Caco-2 (cell line): Measurements from ENCODE around the gene CFAP77. TPM values are rescaled to one million over a fixed set of nuclear protein-coding genes. Genes with fewer than 3 reads are reported as not detected.

Source experiments
- BruUV-seq: library from RNA; stranded (reverse); fragments of 400-500 nt; replicated peaks from 2 replicates; lab custom pipeline; 2021; lab: Mats Ljungman, UMichigan
- CTCF ChIA-PET: fragments of 300-600 bp; sonication (Branson Sonifier 250); formaldehyde crosslinking; loops from one replicate; lab custom pipeline; 2022; ENCODE audit warnings: antibody characterized with exemption; lab: Charles Lee
- POLR2A ChIA-PET: fragments of 300-600 bp; sonication (Branson Sonifier 250); formaldehyde crosslinking; loops from one replicate; lab custom pipeline; 2022; ENCODE audit warnings: antibody characterized with exemption; lab: Charles Lee
- DNase-seq, 2 experiments: peaks; one replicate each; pipeline versions ENCODE4 v3.0.0 to v3.0.0-alpha.2; 2020 to 2022
- H3K27me3 ChIP-seq: replicated peaks from 2 replicates; pipeline ENCODE4 v1.6.0; 2011; ENCODE audit warnings: low read length; ENCODE audit not compliant: control insufficient read depth, insufficient read depth
- H3K36me3 ChIP-seq: 2 replicates; pipeline ENCODE4 v1.5.1; 2011; ENCODE audit warnings: low read length; ENCODE audit not compliant: control insufficient read depth, insufficient read depth
- H3K4me1 ChIP-seq: fragments of 250-450 bp; sonication (Bioruptor Pico); 2 replicates; pipeline ENCODE4 v1.5.1; 2020; ENCODE audit warnings: mild to moderate bottlenecking
- H3K4me3 ChIP-seq: 2 replicates; pipeline ENCODE4 v1.5.1; 2011; ENCODE audit warnings: low read depth, mild to moderate bottlenecking, control low read depth, low read length
- H3K9me3 ChIP-seq: fragments of 250-450 bp; sonication (Bioruptor Pico); 2 replicates; pipeline ENCODE4 v1.5.1; 2020; ENCODE audit warnings: mild to moderate bottlenecking, moderate library complexity
- H3K27ac Mint-ChIP-seq: one replicate; pipeline ENCODE4 v1.8.0; 2022; ENCODE audit warnings: mixed read lengths; ENCODE audit not compliant: unreplicated experiment
- H3K27me3 Mint-ChIP-seq: one replicate; pipeline ENCODE4 v1.8.0; 2022; ENCODE audit warnings: mixed read lengths; ENCODE audit not compliant: insufficient read depth, unreplicated experiment
- H3K36me3 Mint-ChIP-seq: one replicate; pipeline ENCODE4 v1.8.0; 2022; ENCODE audit warnings: mild to moderate bottlenecking, mixed read lengths; ENCODE audit not compliant: insufficient read depth, unreplicated experiment
- H3K4me1 Mint-ChIP-seq: one replicate; pipeline ENCODE4 v1.8.0; 2022; ENCODE audit warnings: low read depth, mixed read lengths; ENCODE audit not compliant: unreplicated experiment
- H3K4me3 Mint-ChIP-seq: one replicate; pipeline ENCODE4 v1.8.0; 2022; ENCODE audit warnings: mild to moderate bottlenecking, moderate library complexity, mixed read lengths; ENCODE audit not compliant: unreplicated experiment
- H3K9me3 Mint-ChIP-seq: one replicate; pipeline ENCODE4 v1.8.0; 2022; ENCODE audit warnings: mixed read lengths; ENCODE audit not compliant: unreplicated experiment
- intact Hi-C: fragments of 100-400 bp; cut with micrococcal nuclease; formaldehyde crosslinking; loops from one replicate; pipeline ENCODE4 v1.10.0; 2022; ENCODE audit not compliant: unreplicated experiment
- total RNA-seq: library from RNA; stranded (reverse); gene quantifications from 2 replicates; pipeline ENCODE4 v1.2.3, GENCODE V29; 2022
- TF ChIP-seq, protein P1 (sequence below), 2 experiments: fragments of 200-600 bp in 1 of 2; IDR thresholded peaks; 1 replicate in 1 of 2; 2 replicates in 1 of 2; pipeline versions ENCODE4 v1.5.1 to v1.8.0; 2011 to 2022; ENCODE audit warnings: antibody characterized with exemption in 1 of 2, control low read depth in 1 of 2, inconsistent platforms in 1 of 2, low read depth in 1 of 2, low read length in 1 of 2, mild to moderate bottlenecking in 1 of 2, moderate library complexity in 1 of 2; ENCODE audit not compliant: insufficient read depth in 1 of 2, severe bottlenecking in 1 of 2, unreplicated experiment in 1 of 2

Gene CFAP77
- total RNA-seq, 1 experiment from 2014 or later, result not detected

- Histone ChIP-seq H3K4me1 (no peaks in the 10 kb centered on the region), H3K27me3 (no peaks in the 10 kb centered on the region), H3K36me3 (no peaks in the 10 kb centered on the region), H3K9me3 (no peaks in the 10 kb centered on the region; the same call in 1 of the 2 replicates), H3K4me3 (no peak overlapping the region)
- no peak for DNase-seq
- intact Hi-C loops, result no loop called here
- BruUV-seq, result no TSS peak
- CTCF ChIA-PET, result interaction anchor here (0.6 kb wide), 1 partner anchor 85 kb away, joined by 4 read pairs; no protein-coding TSS in a partner anchor
- peaks cover 13% of the 10 kb centered on the region for H3K27me3 Mint-ChIP-seq
- POLR2A ChIA-PET, result no interaction called here
- TF ChIP-seq, protein P1, sequence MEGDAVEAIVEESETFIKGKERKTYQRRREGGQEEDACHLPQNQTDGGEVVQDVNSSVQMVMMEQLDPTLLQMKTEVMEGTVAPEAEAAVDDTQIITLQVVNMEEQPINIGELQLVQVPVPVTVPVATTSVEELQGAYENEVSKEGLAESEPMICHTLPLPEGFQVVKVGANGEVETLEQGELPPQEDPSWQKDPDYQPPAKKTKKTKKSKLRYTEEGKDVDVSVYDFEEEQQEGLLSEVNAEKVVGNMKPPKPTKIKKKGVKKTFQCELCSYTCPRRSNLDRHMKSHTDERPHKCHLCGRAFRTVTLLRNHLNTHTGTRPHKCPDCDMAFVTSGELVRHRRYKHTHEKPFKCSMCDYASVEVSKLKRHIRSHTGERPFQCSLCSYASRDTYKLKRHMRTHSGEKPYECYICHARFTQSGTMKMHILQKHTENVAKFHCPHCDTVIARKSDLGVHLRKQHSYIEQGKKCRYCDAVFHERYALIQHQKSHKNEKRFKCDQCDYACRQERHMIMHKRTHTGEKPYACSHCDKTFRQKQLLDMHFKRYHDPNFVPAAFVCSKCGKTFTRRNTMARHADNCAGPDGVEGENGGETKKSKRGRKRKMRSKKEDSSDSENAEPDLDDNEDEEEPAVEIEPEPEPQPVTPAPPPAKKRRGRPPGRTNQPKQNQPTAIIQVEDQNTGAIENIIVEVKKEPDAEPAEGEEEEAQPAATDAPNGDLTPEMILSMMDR (IDR thresholded peaks at IDR 0.05; ENCODE audit: insufficient read depth in 1 of 2, low read depth in 1 of 2, low read length in 1 of 2, severe bottlenecking in 1 of 2, unreplicated experiment in 1 of 2), result no peak
- H3K4me3 Mint-ChIP-seq, result no peak overlapping the region
- no peaks in the 10 kb centered on the region for H3K4me1 Mint-ChIP-seq
- H3K27ac Mint-ChIP-seq, result no peak overlapping the region
- no peaks in the 10 kb centered on the region for H3K9me3 Mint-ChIP-seq
- no peaks in the 10 kb centered on the region for H3K36me3 Mint-ChIP-seq
These were observed 87.7 kb downstream of the CFAP77 start for GRCh38 chr9:132497731-132498130.

- H3K9me3 ChIP-seq, result no peaks in the 10 kb centered on the region; the same call in 1 of the 2 replicates
- POLR2A ChIA-PET, result no interaction called here
- no peak overlapping the region for H3K4me3 Mint-ChIP-seq
- CTCF ChIA-PET, result interaction anchor here (0.5 to 1.0 kb wide), 2 partner anchors 13 to 1815 kb away, joined by 3 read pairs; no protein-coding TSS in a partner anchor
- peaks cover 15% of the 10 kb centered on the region for H3K27me3 Mint-ChIP-seq
- H3K9me3 Mint-ChIP-seq, result no peaks in the 10 kb centered on the region
- no peaks in the 10 kb centered on the region for H3K27me3 ChIP-seq
- no peaks in the 10 kb centered on the region for H3K4me1 ChIP-seq
- intact Hi-C loops, result no loop called here
- no peaks in the 10 kb centered on the region for H3K4me1 Mint-ChIP-seq
- no peak overlapping the region for H3K27ac Mint-ChIP-seq
- BruUV-seq, result no TSS peak
- H3K4me3 ChIP-seq, result no peak overlapping the region
- TF ChIP-seq, protein P1 (IDR thresholded peaks at IDR 0.05; ENCODE audit: insufficient read depth in 1 of 2, low read depth in 1 of 2, low read length in 1 of 2, severe bottlenecking in 1 of 2, unreplicated experiment in 1 of 2), result no peak
- H3K36me3 Mint-ChIP-seq, result no peaks in the 10 kb centered on the region
- DNase-seq, result no peak
- H3K36me3 ChIP-seq, result no peaks in the 10 kb centered on the region
These were observed 88.7 kb downstream of the CFAP77 start for GRCh38 chr9:132498531-132499210.

GRCh38 chr9:132499251-132499650 lies 89.2 kb downstream of the CFAP77 start:
- DNase-seq, result no peak
- Mint-ChIP-seq H3K36me3 (no peaks in the 10 kb centered on the region), H3K27me3 (peaks cover 14% of the 10 kb centered on the region), H3K9me3 (no peaks in the 10 kb centered on the region), H3K27ac (no peak overlapping the region), H3K4me3 (no peak overlapping the region), H3K4me1 (no peaks in the 10 kb centered on the region)
- no peaks in the 10 kb centered on the region; the same call in 1 of the 2 replicates for H3K9me3 ChIP-seq
- TF ChIP-seq, protein P1 (IDR thresholded peaks at IDR 0.05; ENCODE audit: insufficient read depth in 1 of 2, low read depth in 1 of 2, low read length in 1 of 2, severe bottlenecking in 1 of 2, unreplicated experiment in 1 of 2), result no peak
- no peak overlapping the region for H3K4me3 ChIP-seq
- no peaks in the 10 kb centered on the region for H3K4me1 ChIP-seq
- ChIA-PET CTCF (no interaction called here), POLR2A (no interaction called here)
- no peaks in the 10 kb centered on the region for H3K36me3 ChIP-seq
- intact Hi-C loops, result no loop called here
- no TSS peak for BruUV-seq
- no peaks in the 10 kb centered on the region for H3K27me3 ChIP-seq
